Measurements from ENCODE around the gene PRPF39.

The PRPF39 gene

GRCh38 chr14:45051896-45052295, 32.0 kb upstream of the PRPF39 start:
- Histone ChIP-seq H3K4me2 (ENCODE audit: low read depth, low read length, poor library complexity, severe bottlenecking) (no peak overlapping the region), H3F3A (ENCODE audit: low read depth) (no peaks in the 10 kb centered on the region), H3K4me3 (ENCODE audit: low read length, poor library complexity, severe bottlenecking) (no peak overlapping the region), H3K27me3 (ENCODE audit: insufficient read depth, low read length, poor library complexity, severe bottlenecking) (no peaks in the 10 kb centered on the region), H3K9me3 (ENCODE audit: insufficient read depth, low read depth, low read length) (no peaks in the 10 kb centered on the region), H3K4me1 (ENCODE audit: insufficient read depth, low read length, poor library complexity, severe bottlenecking) (no peaks in the 10 kb centered on the region), H3K79me2 (ENCODE audit: insufficient read depth, low read length) (no peaks in the 10 kb centered on the region), H3K36me3 (ENCODE audit: insufficient read depth, low read length) (peaks cover 7% of the 10 kb centered on the region; the same call in 1 of the 2 replicates), H3K9me2 (replicated peaks; ENCODE audit: low read depth, low read length) (no peaks in the 10 kb centered on the region), H4K20me1 (ENCODE audit: insufficient read depth, low read length, poor library complexity, severe bottlenecking) (no peaks in the 10 kb centered on the region), H2AFZ (ENCODE audit: low read length) (no peak overlapping the region), H3K9ac (ENCODE audit: low read depth, low read length, poor library complexity, severe bottlenecking) (no peak overlapping the region)
- TF ChIP-seq, protein P1, sequence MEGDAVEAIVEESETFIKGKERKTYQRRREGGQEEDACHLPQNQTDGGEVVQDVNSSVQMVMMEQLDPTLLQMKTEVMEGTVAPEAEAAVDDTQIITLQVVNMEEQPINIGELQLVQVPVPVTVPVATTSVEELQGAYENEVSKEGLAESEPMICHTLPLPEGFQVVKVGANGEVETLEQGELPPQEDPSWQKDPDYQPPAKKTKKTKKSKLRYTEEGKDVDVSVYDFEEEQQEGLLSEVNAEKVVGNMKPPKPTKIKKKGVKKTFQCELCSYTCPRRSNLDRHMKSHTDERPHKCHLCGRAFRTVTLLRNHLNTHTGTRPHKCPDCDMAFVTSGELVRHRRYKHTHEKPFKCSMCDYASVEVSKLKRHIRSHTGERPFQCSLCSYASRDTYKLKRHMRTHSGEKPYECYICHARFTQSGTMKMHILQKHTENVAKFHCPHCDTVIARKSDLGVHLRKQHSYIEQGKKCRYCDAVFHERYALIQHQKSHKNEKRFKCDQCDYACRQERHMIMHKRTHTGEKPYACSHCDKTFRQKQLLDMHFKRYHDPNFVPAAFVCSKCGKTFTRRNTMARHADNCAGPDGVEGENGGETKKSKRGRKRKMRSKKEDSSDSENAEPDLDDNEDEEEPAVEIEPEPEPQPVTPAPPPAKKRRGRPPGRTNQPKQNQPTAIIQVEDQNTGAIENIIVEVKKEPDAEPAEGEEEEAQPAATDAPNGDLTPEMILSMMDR (conservative IDR thresholded peaks at IDR 0.05; ENCODE audit: low read length) = no peak
- no peak for TF ChIP-seq EZH2phosphoT487 (IDR thresholded peaks at IDR 0.05; ENCODE audit: borderline replicate concordance)

DNA sequence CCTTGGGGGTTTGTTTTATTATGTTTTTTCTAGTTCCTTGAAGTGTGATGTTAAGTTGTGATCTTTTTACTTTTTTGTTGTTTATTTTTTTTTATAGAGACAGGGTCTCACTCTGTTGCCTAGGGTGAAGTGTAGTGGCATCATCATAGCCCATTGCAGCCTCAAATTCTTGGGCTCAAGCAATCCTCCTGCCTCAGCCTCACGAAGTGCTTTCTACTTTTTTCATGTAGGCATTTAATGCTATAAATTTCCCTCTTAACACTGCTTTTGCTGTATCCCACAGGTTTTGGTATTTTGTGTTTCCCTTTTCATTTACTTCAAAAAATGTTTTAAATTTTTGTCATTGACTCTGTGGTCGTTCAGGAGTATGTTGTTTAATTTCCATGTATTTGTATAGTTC, 26.6 kb upstream of the PRPF39 start:
- H3K9me2 ChIP-seq (replicated peaks; ENCODE audit: low read depth, low read length) = no peaks in the 10 kb centered on the region
- H3K36me3 ChIP-seq (ENCODE audit: insufficient read depth, low read length) = peaks cover 7% of the 10 kb centered on the region; the same call in 1 of the 2 replicates
- H3K4me2 ChIP-seq (ENCODE audit: low read depth, low read length, poor library complexity, severe bottlenecking) = no peak overlapping the region
- no peak overlapping the region for H3K4me3 ChIP-seq (ENCODE audit: low read length, poor library complexity, severe bottlenecking)
- no peaks in the 10 kb centered on the region for H3K4me1 ChIP-seq (ENCODE audit: insufficient read depth, low read length, poor library complexity, severe bottlenecking)
- no peaks in the 10 kb centered on the region for H3K79me2 ChIP-seq (ENCODE audit: insufficient read depth, low read length)
- H3K27me3 ChIP-seq (ENCODE audit: insufficient read depth, low read length, poor library complexity, severe bottlenecking) = no peaks in the 10 kb centered on the region
- TF ChIP-seq, protein P1 (conservative IDR thresholded peaks at IDR 0.05; ENCODE audit: low read length) = no peak
- TF ChIP-seq EZH2phosphoT487 (IDR thresholded peaks at IDR 0.05; ENCODE audit: borderline replicate concordance) = no peak
- H3F3A ChIP-seq (ENCODE audit: low read depth) = no peaks in the 10 kb centered on the region
- H3K9me3 ChIP-seq (ENCODE audit: insufficient read depth, low read depth, low read length) = no peaks in the 10 kb centered on the region
- no peak overlapping the region for H2AFZ ChIP-seq (ENCODE audit: low read length)
- H3K9ac ChIP-seq (ENCODE audit: low read depth, low read length, poor library complexity, severe bottlenecking) = no peak overlapping the region
- no peaks in the 10 kb centered on the region for H4K20me1 ChIP-seq (ENCODE audit: insufficient read depth, low read length, poor library complexity, severe bottlenecking)

DNA sequence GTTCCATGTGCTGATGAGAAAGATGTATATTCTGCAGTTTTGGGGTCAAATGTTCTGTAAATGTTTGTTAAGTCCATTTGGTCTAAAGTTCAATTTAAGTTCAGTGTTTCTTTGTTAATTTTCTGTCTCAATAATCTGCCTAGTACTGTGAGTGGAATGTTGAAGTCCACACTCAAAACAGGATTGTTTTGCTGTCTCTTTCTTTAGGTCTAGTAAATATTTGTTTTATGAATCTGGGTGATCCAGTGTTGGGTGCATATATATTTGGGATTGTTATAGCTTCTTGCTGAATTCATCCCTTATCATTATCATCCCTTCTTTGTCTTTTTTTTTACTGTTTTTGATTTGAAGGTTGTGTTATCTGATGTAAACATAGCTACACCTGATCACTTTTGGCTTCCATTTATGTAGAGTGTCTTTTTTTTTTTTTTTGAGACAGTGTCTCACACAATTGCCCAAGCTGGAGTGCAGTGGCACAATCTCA, 26.0 kb upstream of the PRPF39 start:
- no peak overlapping the region for H3K9ac ChIP-seq (ENCODE audit: low read depth, low read length, poor library complexity, severe bottlenecking)
- TF ChIP-seq EZH2phosphoT487 (IDR thresholded peaks at IDR 0.05; ENCODE audit: borderline replicate concordance) = no peak
- TF ChIP-seq, protein P1 (conservative IDR thresholded peaks at IDR 0.05; ENCODE audit: low read length) = no peak
- H2AFZ ChIP-seq (ENCODE audit: low read length) = no peak overlapping the region
- no peaks in the 10 kb centered on the region for H3K4me1 ChIP-seq (ENCODE audit: insufficient read depth, low read length, poor library complexity, severe bottlenecking)
- no peaks in the 10 kb centered on the region for H3K9me2 ChIP-seq (replicated peaks; ENCODE audit: low read depth, low read length)
- no peaks in the 10 kb centered on the region for H3K27me3 ChIP-seq (ENCODE audit: insufficient read depth, low read length, poor library complexity, severe bottlenecking)
- peaks cover 7% of the 10 kb centered on the region; the same call in 1 of the 2 replicates for H3K36me3 ChIP-seq (ENCODE audit: insufficient read depth, low read length)
- no peak overlapping the region for H3K4me3 ChIP-seq (ENCODE audit: low read length, poor library complexity, severe bottlenecking)
- no peaks in the 10 kb centered on the region for H4K20me1 ChIP-seq (ENCODE audit: insufficient read depth, low read length, poor library complexity, severe bottlenecking)
- H3K79me2 ChIP-seq (ENCODE audit: insufficient read depth, low read length) = no peaks in the 10 kb centered on the region
- H3F3A ChIP-seq (ENCODE audit: low read depth) = no peaks in the 10 kb centered on the region
- no peak overlapping the region for H3K4me2 ChIP-seq (ENCODE audit: low read depth, low read length, poor library complexity, severe bottlenecking)
- no peaks in the 10 kb centered on the region for H3K9me3 ChIP-seq (ENCODE audit: insufficient read depth, low read depth, low read length)

Measured in Loucy (cell line).